Suprapubic skin (tissue), 4 donors: ENCODE data around the gene OSM. TPM values are rescaled to one million over a fixed set of nuclear protein-coding genes. Genes with fewer than 3 reads are reported as not detected.
A peak's percentile ranks its signal among the peaks of the same experiment; 100 is the strongest.

Experiments
- DNase-seq, 2 donors: peaks; one replicate each; pipeline ENCODE4 v3.0.0-alpha.2; 2019; ENCODE audit warnings: low spot score in 2 of 2
- H3K27ac ChIP-seq: fragments of 200-600 bp; sonication (generic); one replicate; pipeline ENCODE4 v1.5.1; 2019
- H3K27me3 ChIP-seq: fragments of 200-600 bp; sonication (generic); one replicate; pipeline ENCODE4 v1.5.1; 2019
- H3K36me3 ChIP-seq: fragments of 200-600 bp; sonication (generic); one replicate; pipeline ENCODE4 v1.5.1; 2019
- H3K4me1 ChIP-seq: fragments of 200-600 bp; sonication (generic); one replicate; pipeline ENCODE4 v1.5.1; 2019
- H3K4me3 ChIP-seq: fragments of 200-600 bp; sonication (generic); one replicate; pipeline ENCODE4 v1.5.1; 2019; ENCODE audit warnings: mild to moderate bottlenecking
- H3K9me3 ChIP-seq: fragments of 200-600 bp; sonication (generic); one replicate; pipeline ENCODE4 v1.5.1; 2019
- CTCF ChIP-seq, 2 donors: fragments of 200-600 bp in 1 of 2; fragments of 450-650 bp in 1 of 2; sonication (generic) in 1 of 2; IDR thresholded peaks; one replicate each; pipeline ENCODE4 v1.5.1; 2016 to 2019; ENCODE audit warnings: antibody characterized with exemption in 2 of 2, mild to moderate bottlenecking in 1 of 2, moderate library complexity in 1 of 2
- EP300 ChIP-seq: sonication (generic); formaldehyde crosslinking; IDR thresholded peaks from one replicate; pipeline ENCODE4 v1.6.1; 2017; ENCODE audit warnings: antibody characterized with exemption
- POLR2A ChIP-seq, 2 donors: fragments of 450-650 bp; IDR thresholded peaks; one replicate each; pipeline ENCODE4 v1.6.1; 2017; ENCODE audit warnings: antibody characterized with exemption in 2 of 2, mild to moderate bottlenecking in 2 of 2, moderate library complexity in 2 of 2
- POLR2AphosphoS5 ChIP-seq, 3 donors: sonication (generic); formaldehyde crosslinking; IDR thresholded peaks; one replicate each; pipeline ENCODE4 v1.6.1; 2017; ENCODE audit warnings: antibody characterized with exemption in 3 of 3
- WGBS: methylation state at CpG from one replicate; pipeline ENCODE4 v1.1.5; 2018; 5-methylcytosine and 5-hydroxymethylcytosine counted together
- total RNA-seq, 4 donors: library from RNA; depleted of rRNA; stranded (reverse); fragments of >200 nt; gene quantifications; one replicate each; pipeline ENCODE4 v1.1.0, GENCODE V29; 2016

The OSM gene
- total RNA-seq, 4 donors from 2014 or later = 0.34 TPM; not detected in 3

DNA sequence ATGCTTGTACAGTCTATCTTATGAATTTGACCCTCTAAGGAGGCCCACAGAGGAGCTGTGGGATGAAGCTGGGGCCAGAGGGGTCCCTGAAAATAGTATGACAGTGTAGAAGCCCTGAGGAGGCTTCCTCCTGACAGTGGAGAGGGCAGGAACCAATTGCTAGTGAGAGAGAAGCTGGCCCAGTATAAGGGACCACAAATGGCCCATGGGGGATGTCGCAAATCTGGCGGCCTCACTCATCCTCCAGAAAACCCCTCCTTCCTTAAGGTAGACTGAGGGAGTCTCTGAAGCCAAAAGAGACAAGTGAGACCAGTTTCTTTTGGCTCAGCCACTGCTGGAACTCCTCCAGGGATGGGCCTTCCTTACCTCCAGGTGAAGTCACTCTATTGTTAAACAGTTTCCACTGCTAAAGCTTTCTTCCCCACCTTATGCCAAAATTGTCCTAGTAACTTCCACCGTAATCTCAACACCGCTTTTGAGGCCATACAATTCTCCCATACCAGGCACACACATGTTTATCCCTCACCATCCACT, 40.5 kb upstream of the OSM start:
- H3K4me1 ChIP-seq = peaks cover 100% of the 10 kb centered on the region
- H3K27me3 ChIP-seq = no peaks in the 10 kb centered on the region
- no peaks in the 10 kb centered on the region for H3K9me3 ChIP-seq
- DNase-seq = no peak
- 49% methylated on average over 4 of the region's 4 CpGs for WGBS
- no peaks in the 10 kb centered on the region for H3K36me3 ChIP-seq
- TF ChIP-seq CTCF (IDR thresholded peaks at IDR 0.05) (no peak), EP300 (no peak)
- no peak overlapping the region for H3K4me3 ChIP-seq
- H3K27ac ChIP-seq = peak overlapping the region; percentile 87

- H3K27me3 ChIP-seq = no peaks in the 10 kb centered on the region
- H3K4me3 ChIP-seq = no peak overlapping the region
- H3K9me3 ChIP-seq = no peaks in the 10 kb centered on the region
- no peak for DNase-seq
- H3K36me3 ChIP-seq = no peaks in the 10 kb centered on the region
- peaks cover 100% of the 10 kb centered on the region for H3K4me1 ChIP-seq
- 86% methylated on average over 1 of the region's 1 CpG for WGBS
- peak overlapping the region; percentile 87 for H3K27ac ChIP-seq
- TF ChIP-seq CTCF (IDR thresholded peaks at IDR 0.05) = no peak
- TF ChIP-seq EP300 = no peak
- no peak for TF ChIP-seq POLR2AphosphoS5 (IDR thresholded peaks at IDR 0.05)
- TF ChIP-seq POLR2A (IDR thresholded peaks at IDR 0.05) = no peak
Observed at GRCh38 chr22:30306627-30307011, 40.0 kb upstream of the OSM start.

DNA sequence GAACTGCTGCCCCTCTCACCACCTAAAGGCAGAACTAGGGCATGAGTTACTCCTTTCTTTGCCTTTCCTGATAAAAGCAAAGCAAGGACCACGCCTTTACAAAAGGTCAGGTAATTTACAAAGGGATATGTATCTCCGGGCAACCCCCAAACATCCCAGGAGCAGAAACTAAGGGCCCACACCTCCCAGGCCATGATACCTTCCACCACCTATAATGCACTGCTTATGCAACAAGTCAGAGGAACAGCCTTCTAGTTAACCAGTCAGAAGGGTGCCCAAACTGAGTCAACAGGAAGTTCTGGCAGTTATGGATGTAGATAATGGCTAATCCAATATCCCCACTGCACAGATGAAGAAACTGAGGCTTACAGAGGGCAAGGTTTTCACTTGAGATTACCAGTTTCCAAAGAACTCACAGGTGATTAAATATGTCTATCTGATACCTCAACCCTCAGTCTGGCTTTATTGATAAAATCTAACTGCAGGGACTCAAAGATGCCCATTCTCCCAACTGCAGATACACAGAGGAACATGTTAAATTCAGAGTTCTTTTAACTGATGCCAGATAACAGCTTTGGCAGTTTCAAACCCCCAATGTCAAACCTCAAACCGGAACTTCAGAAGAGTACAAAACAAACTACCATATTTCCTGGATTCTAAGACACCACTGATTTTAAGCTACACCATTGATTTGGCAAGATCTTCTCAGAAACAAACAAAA, 39.4 kb upstream of the OSM start:
- peak overlapping the region; percentile 22 for H3K4me3 ChIP-seq
- TF ChIP-seq POLR2A (IDR thresholded peaks at IDR 0.05) (no peak), CTCF (IDR thresholded peaks at IDR 0.05) (no peak), EP300 (no peak), POLR2AphosphoS5 (IDR thresholded peaks at IDR 0.05) (no peak)
- H3K4me1 ChIP-seq = peaks cover 100% of the 10 kb centered on the region
- H3K9me3 ChIP-seq = no peaks in the 10 kb centered on the region
- H3K36me3 ChIP-seq = peaks cover 2% of the 10 kb centered on the region
- peak overlapping the region; percentile 87 for H3K27ac ChIP-seq
- no peak for DNase-seq
- WGBS = 46% methylated on average over 3 of the region's 3 CpGs
- H3K27me3 ChIP-seq = no peaks in the 10 kb centered on the region

DNA sequence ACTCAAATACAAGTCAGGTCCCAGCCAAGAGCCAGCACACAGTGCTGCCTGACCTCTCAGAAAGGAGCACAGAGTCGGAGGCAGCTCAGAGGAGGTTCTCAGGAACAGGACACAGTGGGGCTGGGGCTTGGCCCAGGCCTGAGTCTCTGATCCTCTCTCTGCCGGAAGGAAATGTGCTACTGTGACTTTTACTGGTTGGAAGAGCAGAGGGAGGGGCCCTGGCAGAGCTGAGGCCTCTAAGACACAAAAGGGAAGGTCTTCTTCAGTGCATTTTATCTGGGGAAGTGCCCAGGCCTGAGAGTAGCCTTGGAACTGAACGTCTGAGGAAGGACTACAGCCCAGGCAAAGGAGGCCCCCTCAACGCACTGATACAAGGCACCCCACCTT, 38.9 kb upstream of the OSM start:
- peak in 1 of 2 donors; percentile 76 for DNase-seq
- peaks cover 7% of the 10 kb centered on the region for H3K36me3 ChIP-seq
- 4% methylated on average over 4 of the region's 4 CpGs for WGBS
- peak overlapping the region; percentile 87 for H3K27ac ChIP-seq
- H3K27me3 ChIP-seq = no peaks in the 10 kb centered on the region
- no peak for TF ChIP-seq EP300
- peak in 1 of 3 donors; percentile 39 for TF ChIP-seq POLR2AphosphoS5 (IDR thresholded peaks at IDR 0.05)
- TF ChIP-seq POLR2A (IDR thresholded peaks at IDR 0.05) = peak in 1 of 2 donors; percentile 43
- TF ChIP-seq CTCF (IDR thresholded peaks at IDR 0.05) = no peak
- peak overlapping the region; percentile 22 for H3K4me3 ChIP-seq
- peaks cover 100% of the 10 kb centered on the region for H3K4me1 ChIP-seq
- H3K9me3 ChIP-seq = no peaks in the 10 kb centered on the region

- Histone ChIP-seq H3K4me3 (peak overlapping the region; percentile 22), H3K27ac (peak overlapping the region; percentile 87), H3K9me3 (no peaks in the 10 kb centered on the region), H3K36me3 (peaks cover 14% of the 10 kb centered on the region), H3K4me1 (peaks cover 93% of the 10 kb centered on the region), H3K27me3 (no peaks in the 10 kb centered on the region)
- TF ChIP-seq CTCF (IDR thresholded peaks at IDR 0.05) (no peak), POLR2AphosphoS5 (IDR thresholded peaks at IDR 0.05) (no peak), EP300 (no peak)
- 35% methylated on average over 7 of the region's 7 CpGs for WGBS
- DNase-seq = no peak
Observed at GRCh38 chr22:30304495-30305244, 38.0 kb upstream of the OSM start.
